GM15510 (cell line): Measurements from ENCODE around the gene COL27A1.

Source experiments
- POLR2A ChIP-seq: IDR thresholded peaks from 3 replicates; pipeline ENCODE4 v1.6.1; 2011; ENCODE audit warnings: borderline replicate concordance; ENCODE audit not compliant: insufficient read length; ENCODE audit errors: extremely low read depth

The COL27A1 gene

DNA sequence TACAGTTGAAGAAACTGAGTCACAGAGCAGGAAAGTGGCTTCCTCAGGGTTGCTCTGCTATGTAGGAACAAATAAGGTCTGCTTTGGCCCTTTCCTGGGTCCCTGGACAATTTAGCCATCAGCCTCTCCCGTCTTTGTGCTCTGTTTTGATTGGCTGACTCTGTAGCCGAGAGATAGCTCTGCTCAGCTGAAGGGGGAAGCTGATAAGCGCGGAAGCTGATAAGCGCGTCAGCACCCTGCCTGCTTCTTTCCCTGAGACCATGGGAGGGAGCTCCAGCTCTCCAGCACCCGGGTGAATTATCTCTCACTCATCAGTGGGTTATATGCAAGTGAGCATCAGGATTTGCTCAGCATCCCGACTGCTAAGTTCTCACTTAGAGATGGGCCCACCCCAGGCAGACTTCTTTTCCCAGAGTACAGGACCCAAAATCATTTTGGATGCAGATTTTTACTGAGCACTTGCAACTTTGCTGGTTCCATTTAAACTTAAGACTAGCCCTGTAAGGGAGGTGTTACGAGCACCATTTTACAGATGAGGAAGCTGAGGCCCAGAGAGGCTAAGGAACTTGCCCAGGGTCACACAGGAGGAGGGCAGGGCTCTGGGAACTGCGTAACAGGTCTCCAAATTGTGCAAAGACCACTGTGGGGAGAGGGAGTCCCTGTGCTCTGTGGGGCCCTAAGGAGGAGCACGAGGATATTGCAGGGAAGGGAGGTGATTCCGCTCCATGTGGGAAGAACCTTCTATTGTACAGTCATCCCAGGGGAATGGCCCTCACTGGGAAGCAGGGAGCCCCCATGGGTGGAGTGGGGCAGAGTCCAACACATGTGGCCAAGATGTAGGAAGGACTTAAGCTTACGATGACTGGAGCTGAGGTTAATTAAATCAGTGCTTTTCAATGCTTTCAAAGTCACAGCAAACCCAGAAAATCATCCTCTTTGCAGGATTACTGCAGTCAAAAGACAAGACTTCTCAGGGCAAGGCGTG, 83.8 kb downstream of the COL27A1 start:
- no peak for TF ChIP-seq POLR2A

DNA sequence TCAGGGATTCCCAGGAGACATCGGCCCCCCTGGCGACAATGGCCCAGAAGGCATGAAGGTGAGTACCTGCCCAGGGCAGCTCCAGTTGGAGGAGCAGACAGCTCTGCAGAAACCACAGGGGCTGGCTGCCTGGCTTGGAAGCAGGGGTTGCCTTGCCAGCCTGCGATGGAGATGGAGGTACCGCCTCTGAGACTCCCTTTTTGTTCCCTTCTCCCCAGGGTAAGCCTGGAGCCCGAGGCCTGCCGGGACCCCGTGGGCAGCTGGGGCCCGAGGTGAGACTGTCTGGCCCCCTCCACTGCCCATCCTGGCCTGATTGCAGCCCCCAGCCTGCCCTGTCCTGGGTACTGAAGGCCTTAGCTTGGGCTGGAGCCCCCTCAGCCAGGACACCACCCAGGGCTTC, 84.9 kb downstream of the COL27A1 start:
- no peak for TF ChIP-seq POLR2A

DNA sequence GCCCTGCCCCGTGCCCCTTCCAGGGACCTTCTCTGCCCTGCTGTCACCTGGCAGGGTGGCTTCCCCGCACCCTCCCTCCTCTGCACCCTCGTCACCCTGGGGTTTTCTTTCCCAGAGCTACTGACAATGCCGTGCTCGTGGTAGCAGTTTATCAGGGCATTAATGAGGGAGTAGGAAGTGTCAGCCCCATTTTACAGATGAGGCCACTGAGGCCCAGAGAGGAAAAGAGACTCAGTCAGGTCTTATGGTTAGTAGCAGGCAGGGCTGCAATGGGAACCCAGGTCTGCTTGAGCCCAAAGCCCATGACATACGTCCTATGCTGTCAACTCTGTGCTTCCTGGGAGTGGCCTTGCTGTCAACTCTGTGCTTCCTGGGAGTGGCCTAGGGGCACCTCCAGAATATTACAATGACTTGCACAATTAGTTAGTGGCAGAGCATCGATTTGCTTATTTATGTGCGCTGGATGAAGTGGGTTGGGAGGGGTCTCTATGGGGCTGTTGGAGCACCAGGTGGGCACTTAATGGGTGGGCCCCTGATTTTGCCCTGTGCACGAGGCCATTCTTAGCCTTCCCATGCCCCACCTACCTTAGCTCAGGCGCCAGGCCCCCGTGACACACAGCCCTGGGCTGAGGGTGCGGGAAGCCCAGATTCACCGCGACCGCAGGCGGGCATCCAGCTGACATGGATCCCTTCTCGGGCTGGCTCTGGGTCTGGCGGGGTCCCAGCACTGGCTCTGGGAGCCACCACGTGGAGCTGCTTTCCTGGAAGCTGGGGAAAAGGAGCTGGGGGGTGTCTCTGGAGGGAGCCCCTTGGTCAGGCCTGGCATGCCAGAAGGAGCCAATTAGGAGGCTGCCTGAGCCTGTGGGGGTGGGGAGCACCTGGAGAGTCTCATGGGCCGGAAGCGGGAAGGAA, 85.6 kb downstream of the COL27A1 start:
- no peak for TF ChIP-seq POLR2A

DNA sequence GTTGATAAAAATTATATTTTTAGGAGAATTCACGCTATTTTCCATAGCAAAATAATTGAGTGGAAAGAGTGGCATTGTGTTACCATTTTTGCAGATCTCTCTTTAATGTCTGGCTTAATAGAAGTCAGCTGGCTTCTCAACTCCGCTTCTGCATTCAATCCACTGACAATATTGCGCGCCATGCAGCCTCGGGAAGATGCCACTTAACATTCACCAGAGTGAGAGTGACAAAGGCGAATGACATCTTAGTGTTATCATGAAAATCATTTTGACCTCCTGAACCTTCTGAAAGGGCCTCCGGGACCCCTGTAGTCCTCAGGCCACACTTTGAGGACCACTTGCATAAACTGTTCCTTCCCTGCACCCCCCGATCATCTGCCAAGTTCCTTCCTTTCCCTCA, 87.5 kb downstream of the COL27A1 start:
- TF ChIP-seq POLR2A = no peak

DNA sequence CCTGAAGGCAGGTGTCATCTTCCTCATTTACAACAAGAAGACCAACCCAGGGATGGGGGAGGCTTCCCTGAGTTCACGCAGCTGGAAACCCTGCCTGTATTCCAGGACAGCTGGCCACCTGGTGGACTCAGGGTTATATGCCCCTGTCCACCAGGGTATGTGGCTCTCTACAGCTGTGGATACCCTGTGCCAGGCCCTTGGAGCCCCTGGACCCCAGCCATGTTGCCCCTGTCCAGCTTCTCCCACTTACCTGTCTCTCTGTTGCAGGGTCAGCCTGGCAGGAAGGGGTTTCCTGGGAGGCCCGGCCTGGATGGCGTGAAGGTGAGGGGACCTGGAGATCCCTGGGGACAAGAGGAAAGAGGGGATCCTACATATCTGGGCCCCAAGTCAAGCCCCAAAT, 87.9 kb downstream of the COL27A1 start:
- TF ChIP-seq POLR2A = no peak

DNA sequence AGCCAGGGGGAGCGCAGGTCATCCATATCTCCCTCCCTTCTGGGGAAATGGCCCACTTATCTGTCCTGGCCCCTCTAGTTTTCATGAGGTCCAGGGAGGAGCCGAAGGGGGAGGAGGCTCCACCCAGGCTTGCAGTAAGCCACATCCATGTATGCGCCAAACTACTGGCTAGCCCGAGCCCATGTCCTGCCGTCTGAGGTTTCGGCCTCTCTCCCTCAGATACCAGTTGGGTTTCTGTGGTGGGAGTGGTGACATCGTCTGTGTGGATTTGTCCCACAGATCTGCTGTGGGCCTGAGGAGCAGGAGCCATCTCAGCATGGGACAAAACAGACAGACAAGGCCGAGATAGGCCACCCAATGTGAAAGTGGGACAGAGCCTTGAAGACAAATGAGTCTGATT, 89.2 kb downstream of the COL27A1 start:
- TF ChIP-seq POLR2A = no peak

DNA sequence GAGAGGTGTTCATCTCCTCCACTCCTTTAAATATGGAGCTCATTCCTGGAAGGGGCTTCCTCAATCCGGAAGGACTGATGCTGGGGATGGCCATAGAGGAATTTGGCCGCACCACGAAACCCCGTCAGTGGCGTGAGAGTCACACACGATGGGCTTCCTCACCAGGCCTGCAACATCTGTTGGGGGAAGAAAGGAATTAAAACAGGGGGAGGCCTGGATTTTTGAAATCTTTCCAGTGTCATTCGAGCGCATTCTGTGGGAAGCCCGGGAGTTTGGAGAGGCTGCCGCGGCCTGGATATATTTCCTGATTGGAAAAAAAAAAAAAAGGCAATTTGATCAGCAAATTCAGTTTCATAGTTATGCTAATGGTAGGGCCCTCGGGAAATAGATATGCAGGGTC, 91.2 kb downstream of the COL27A1 start:
- TF ChIP-seq POLR2A = no peak

DNA sequence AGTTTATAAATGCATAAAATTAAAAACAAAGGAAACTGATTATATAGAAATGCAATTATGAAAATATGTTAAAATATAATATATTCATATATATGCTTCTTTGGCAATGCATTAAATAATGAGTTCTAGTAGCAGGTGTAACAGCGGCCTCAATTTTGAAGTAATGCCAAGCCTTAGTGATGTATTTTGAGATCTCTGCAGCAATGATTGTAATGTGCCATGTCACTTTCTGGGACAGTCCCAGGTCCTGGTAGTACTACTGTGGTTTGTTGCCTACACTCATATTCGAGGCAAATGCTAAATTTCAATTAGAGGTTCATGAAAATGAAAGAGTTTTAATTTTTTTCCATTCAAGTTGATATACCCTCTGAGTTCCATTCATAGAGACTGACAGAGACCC, 91.7 kb downstream of the COL27A1 start:
- no peak for TF ChIP-seq POLR2A

DNA sequence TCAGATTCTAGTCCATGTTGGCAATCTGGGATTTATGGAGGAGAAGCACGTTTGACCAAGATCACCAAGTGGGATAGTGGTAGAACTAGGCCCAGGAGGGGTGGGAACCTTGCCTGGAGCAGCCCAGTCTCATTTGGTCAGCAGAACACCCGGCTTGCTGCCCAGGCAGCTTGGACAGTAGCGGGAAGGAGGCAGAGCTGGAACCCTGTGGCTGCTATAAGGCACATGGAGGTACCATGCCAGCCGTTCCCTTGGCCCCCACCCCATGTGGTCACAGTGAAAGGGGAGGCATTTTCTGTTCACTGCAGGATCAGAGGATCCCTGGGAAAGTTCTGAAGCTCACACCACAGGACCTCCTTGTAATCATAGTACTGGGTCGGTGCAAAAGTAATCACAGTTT, 92.2 kb downstream of the COL27A1 start:
- no peak for TF ChIP-seq POLR2A

DNA sequence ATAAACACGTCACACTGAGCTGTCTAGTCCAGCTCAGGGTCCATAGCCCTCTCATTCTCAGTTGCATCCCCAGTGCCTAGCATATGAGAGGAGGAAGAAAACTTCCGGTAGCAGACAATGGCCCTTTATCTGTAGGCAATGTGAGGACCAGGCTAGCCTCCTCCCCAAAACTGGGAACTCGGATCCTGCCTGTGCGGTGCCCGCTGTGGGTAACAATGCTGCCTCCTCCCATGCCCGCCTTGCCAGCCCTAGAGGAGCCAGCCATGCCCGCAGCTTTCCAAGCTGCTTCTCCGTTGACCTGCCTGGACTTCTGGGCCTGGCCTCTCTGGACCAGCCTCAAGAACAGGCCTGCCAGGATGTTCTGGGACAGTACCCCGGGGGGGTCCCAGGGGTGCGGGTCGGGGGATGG, 93.0 kb downstream of the COL27A1 start:
- no peak for TF ChIP-seq POLR2A

DNA sequence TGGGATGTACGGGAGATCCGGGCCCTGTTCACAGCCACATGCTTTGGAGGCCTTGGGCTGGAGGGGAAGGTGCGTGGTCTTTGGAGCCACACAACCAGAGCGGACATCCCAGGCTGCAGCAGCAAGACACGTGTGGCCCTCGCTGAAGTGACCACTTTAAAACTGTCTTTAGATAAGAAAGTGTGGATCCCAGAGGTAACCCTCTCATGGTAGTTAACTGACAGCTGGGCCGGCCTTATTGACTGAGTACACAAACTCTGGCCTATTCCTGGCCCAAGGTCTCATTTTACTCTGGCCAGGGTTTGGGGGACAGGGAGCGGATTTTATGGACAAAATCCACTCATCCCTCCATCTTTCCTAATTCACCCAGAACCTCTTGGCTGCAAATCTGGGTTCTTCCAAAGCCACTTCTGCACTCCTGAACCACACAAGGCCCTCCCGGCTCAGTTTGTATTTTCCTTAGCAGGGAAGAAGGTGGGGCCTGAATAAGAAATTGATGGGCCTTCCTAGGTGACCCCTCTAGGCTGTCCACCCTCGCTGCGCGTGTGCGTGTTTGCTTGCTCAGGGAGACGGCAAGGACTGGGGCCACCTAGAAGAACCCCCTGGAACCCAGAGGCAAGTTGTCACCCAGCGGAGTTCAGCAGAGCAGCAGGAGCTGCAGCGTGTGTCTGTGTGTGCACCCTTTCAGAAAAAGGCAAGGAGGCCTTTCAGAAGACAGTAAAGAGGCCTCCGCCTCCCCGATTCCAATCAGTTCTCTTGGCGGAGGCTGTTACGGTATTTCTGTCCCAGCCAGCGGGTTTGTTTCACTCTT, 94.3 kb downstream of the COL27A1 start:
- TF ChIP-seq POLR2A = no peak

DNA sequence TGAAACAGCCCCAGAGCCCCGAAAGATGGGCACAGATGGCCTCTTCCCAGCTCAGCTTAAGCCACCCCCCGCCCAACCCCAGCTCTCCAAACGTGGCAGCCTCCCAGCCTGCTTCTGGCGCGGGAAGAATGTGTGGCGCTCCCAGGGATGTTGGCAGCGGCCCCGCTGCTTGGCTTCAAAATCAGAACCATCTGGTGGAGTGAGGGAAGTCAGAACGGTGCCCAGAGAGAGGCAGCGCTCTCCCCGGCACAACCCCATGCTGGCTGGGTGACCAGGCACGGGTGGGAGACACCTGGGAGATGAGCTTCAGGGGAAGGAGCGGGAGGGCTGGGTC, 94.9 kb downstream of the COL27A1 start:
- TF ChIP-seq POLR2A = no peak

DNA sequence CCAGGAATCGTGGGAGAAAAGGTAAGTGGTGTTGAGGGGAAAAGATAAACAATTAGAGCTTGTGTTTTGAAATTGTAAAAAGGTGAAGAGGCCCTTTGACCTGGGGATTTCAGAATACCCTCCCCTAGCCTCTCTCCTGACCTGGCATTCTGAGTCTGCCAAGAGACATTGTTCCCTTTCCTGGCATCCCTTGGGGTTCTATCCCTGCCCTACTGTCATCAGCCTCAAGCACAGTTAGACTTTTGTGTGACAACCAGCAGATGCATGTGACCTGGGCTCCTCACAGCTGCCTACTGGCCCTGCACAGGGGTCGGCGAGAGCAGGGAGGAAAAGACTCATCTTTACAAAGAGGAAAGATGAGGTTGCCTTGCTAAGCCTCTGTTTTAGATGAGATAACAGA, 95.3 kb downstream of the COL27A1 start:
- no peak for TF ChIP-seq POLR2A

DNA sequence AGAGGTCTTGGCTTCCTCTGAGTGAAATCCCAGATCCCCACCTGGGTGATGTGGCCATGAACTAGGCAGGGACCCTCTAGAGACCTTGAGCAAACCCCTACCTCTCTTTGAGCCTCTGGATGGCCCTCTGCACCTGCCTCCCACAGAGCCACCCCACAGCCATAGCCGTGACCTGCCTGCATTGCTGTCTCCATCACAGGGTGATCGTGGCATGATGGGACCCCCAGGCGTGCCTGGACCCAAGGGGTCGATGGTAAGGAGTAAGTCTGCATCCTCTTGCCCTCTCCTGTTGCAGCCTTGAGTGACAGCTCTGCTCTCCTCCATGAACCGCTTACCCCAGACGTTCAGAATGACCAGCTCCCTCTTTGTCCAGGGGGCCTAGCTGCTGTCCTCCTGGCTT, 97.1 kb downstream of the COL27A1 start:
- TF ChIP-seq POLR2A = no peak
